Middle frontal gyrus (tissue), 1 donor: ENCODE results near the gene CBX7.

Experiments
- DNase-seq: peaks from one replicate; pipeline ENCODE4 v3.0.0-alpha.2; 2015; ENCODE audit warnings: low spot score; ENCODE audit errors: extremely low spot score

The CBX7 gene

DNA sequence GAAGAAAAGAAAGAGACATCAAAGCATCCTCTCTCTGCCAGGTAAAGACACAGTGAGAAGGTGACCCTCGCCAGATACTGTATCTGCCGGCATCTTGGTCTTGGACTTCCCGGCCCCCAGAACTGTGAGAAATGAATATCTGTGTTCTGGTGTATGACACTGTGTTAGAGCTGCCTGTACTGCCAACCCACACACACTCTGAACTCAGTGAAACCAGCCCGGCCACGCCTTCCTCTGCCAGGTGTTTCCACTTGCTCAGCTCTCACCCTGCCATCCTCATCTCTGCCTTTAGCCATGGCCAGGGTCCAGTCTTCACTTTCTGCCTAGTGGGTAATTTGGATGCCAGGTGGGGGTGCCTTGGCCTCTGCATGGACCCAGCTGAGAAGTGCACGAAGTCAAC lies 24.0 kb downstream of the CBX7 start:
- DNase-seq, result no peak

- no peak for DNase-seq
Measured at GRCh38 chr22:39125622-39126021, 26.9 kb downstream of the CBX7 start.

- no peak for DNase-seq
Measured at GRCh38 chr22:39123751-39124581, 28.5 kb downstream of the CBX7 start.

- no peak for DNase-seq
Measured at GRCh38 chr22:39122772-39123470, 29.6 kb downstream of the CBX7 start.

- no peak for DNase-seq
Measured at GRCh38 chr22:39120983-39121382, 31.5 kb downstream of the CBX7 start.

- DNase-seq, result no peak
Measured at GRCh38 chr22:39117585-39118191, 34.8 kb downstream of the CBX7 start.

DNA sequence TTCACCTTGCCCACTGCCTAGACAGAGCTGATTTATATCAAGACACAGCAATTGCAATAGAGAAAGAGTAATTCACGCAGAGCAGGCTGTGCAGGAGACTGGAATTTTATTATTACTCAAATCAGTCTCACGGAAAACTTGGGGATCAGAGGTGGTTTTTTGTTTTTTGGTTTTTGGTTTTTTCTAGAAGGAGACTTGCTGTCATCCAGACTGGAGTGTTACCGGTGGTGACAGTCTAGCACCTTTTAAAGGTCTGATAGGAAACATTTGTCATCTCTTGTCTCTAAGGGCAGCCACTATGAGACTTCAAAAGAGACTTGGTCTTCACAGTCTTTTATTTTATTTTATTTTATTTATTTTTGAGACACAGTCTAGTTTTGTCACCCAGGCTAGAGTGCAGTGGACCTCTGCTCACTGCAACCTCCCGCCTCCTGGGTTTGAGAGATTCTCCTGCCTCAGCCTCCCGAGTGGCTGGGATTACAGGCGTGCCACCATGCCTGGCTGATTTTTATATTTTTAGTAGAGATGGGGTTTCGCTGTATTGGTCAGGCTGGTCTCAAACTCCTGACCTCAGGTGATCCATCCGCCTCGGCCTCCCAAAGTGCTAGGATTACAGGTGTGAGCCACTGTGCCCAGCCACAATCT lies 36.4 kb downstream of the CBX7 start:
- no peak for DNase-seq

- no peak for DNase-seq
Measured at GRCh38 chr22:39115570-39115969, 36.9 kb downstream of the CBX7 start.

GRCh38 chr22:39114112-39114511 lies 38.4 kb downstream of the CBX7 start:
- no peak for DNase-seq

DNA sequence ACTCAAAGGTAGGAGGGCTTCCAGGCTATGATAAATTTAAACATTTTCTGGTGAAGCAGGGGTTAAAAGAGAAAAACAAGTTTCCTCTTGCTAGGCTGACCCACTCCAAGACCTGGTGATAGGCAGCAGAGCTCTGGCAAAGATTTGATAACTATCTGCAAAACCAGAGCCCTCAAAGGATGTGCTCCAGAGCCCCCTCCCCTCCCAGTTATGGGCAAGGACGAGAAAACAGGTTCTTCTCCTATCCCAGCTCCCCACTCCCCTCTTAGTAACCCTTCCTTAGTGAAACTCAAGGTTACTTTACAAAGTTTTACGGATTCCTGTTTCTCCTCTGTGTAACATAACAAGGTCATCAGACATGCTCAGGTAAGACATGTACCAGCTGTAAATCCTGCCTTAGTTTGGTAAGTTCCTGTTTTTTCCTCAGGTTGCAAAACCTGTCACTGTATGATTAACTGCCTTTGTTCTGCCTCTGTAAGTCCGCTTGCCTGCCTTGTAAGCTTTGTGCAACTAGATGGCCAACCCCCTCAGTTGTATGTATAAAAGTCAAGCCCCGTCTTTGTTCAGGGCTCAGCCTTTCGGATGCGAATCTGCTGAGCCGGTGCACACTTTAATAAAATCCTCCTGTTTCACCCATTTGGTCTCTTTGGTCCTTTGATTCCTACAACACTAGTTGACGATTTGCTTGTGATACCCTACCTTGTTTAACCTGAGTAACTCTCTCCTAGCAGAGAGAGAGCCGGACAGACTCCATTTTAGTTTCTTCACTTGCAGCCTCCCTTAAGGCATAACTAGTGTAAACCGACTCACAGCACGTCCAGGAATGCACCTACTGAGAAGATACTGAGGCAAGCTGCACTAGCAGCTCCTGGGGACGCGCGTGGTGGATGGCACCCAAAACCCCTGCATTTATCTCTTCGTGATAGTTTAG lies 41.6 kb downstream of the CBX7 start:
- no peak for DNase-seq

- DNase-seq, result no peak
Measured at GRCh38 chr22:39109361-39109760, 43.1 kb downstream of the CBX7 start.

- no peak for DNase-seq
Measured at GRCh38 chr22:39108487-39108886, 44.0 kb downstream of the CBX7 start.

DNA sequence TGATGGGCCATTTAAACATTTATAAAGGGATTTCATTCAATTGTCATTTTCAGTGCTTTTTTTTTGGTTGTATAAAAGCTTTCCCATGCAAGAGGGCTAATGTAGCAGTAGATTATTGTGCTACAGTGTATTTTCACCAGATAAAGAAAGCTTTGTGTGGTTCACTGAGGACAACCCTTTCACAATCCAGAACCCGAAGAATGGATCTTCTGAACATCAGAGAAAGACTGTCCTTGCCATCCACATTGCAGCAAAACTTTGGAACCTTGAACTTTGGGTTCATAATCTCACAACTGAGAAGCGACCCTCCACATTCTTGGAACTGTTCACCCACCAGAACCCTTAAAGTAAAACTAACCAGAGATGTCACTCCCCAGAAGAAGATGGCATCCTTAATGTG lies 46.2 kb downstream of the CBX7 start:
- no peak for DNase-seq

DNA sequence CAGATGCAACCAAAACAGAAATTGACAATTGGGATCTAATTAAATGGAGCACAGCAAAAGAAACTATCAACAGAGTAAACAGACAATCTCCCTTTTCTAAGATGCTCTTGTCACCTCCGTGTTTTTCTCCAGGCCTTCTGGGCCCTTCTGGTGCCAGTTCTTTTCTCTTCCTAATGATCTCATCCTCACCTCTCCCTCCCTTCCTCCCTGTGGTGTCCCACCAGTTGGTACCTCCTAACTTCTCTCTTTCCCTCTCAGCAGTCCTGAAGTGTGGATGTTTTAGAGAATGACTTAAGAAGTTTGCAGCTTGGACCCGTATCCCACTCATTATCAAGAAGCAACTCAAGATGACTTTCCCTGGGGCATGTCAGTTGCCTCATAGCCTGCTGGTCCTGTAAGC lies 49.0 kb downstream of the CBX7 start:
- DNase-seq, result no peak

- DNase-seq, result no peak
Measured at GRCh38 chr22:39101226-39101625, 51.3 kb downstream of the CBX7 start.

GRCh38 chr22:39098576-39098975 lies 53.9 kb downstream of the CBX7 start:
- no peak for DNase-seq

DNA sequence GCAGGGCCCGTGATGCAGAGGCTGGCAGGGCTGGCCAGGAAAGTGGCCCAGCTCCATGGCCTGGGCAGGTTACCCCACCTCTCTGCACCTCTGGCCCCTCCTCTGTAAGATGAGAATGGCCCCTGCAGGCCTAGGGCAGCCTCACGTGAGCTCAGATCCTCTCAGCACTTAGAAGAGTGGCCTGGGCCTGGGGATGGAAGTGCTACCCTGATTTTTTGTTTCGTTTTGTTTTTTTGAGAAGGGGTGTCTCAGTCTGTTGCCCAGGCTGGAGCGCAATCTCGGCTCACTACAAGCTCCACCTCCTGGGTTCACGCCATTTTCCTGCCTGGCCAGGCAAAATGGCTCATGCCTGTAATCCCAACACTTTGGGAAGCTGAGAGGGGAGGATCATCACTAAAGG lies 54.5 kb downstream of the CBX7 start:
- no peak for DNase-seq

DNA sequence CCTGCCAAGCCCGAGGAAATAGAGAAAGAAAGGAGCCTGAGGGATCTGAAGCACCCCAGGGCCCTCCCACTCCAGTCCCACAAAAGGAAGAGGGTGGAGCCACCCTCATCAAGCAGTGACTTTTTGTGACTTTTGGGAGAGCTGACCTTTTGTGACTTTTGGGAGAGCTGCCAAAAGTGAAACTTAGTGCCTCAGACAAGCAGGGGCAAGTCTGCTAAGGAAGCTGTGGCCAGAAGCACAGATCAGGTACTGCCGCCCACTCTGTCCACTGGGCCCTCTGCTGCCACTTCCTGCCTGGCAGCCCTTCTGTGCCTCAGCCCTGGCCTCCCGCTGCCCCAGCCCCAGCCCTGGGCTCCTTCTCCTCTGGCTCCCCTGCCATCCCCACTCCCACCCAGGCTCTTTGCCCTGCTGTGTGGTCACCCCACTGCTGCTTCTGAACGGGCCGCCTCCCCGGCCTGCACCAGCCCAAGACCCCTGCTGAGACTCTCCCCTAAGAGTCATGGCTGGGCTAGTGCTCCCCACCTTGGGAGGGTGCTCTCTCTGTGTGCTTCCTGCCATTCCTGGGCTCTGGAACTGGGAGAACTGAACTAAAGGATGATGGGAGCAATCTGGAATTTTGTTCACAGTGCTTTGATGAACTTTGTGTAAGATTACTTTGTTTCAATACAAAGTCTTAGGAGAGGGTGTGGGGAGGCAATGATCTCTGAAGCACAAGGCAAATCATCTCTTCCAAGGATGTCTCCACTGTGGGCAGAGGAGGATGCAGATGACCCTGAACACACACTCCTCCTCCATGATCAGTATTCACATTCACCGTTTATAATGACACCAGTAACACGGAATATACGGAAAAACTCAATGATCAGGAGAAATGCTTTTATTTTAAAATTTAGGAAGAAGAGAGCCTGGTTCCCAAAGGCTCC lies 55.1 kb downstream of the CBX7 start, which contains the start of gene APOBEC3H:
Gene APOBEC3H (plus strand): TSS at position 147 of the 923 bp plus-strand sequence. CDS start 3,035 bp downstream, outside the sequence.
- DNase-seq, result no peak

- no peak for DNase-seq
Measured at GRCh38 chr22:39095971-39096370, 56.5 kb downstream of the CBX7 start.
